GM18873 (cell line): ENCODE data around the gene ZMAT5.

Experiments used
- ATAC-seq: cut with Tn5 transposase; IDR thresholded peaks from one replicate; pipeline ENCODE4 v1.9.1; 2021; ENCODE audit warnings: mild to moderate bottlenecking, moderate library complexity, moderate number of reproducible peaks; ENCODE audit not compliant: unreplicated experiment, low FRiP score

ZMAT5 gene

DNA sequence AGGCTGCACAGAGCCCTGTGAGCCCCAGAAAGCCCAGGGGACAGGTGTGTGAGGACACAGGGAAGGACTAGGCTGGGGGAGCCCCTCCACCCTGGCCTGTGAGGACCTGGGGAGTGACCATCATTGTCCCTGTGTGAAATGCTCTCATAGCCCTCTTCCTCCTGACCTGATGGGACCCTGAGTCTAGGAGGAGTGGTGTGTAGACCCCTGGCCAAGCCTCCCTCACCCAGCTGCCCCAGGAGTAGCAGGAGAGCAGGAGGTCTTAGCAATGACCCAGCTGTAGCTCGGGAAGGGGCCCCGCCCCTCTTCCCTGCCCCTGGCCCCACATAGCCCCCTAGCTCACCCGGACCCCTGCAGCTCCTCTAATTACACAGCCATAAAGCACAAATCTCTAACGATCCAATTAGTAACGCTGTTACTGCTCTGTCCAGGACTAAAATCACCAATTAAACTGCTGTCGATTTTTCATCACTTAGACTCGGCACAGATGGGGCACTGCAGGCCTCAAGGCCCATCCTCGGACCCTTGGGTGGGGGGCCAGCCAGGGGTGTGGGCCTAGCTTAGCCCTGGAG is 53.6 kb downstream of the ZMAT5 start:
- ATAC-seq, result no peak

DNA sequence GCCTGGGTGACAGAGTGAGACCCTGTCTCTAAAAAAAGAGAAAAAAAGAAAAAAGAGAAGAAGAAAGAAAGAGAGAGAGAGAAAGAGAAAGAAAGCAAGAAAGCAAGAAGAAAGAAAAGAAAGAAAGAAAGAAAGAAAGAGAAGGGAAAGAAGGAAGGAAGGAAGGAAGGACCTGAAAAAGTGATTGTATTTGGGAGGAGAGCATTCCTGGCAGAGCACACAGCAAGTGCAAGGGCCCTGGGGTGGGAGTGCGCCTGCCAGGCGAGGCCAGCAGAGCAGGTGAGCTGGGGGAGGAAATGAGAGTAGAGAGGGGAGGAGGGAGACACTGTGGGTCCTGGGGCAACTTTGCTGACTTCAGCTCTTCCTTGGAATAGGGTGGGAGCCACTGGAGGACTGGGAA is 54.7 kb downstream of the ZMAT5 start:
- no peak for ATAC-seq

DNA sequence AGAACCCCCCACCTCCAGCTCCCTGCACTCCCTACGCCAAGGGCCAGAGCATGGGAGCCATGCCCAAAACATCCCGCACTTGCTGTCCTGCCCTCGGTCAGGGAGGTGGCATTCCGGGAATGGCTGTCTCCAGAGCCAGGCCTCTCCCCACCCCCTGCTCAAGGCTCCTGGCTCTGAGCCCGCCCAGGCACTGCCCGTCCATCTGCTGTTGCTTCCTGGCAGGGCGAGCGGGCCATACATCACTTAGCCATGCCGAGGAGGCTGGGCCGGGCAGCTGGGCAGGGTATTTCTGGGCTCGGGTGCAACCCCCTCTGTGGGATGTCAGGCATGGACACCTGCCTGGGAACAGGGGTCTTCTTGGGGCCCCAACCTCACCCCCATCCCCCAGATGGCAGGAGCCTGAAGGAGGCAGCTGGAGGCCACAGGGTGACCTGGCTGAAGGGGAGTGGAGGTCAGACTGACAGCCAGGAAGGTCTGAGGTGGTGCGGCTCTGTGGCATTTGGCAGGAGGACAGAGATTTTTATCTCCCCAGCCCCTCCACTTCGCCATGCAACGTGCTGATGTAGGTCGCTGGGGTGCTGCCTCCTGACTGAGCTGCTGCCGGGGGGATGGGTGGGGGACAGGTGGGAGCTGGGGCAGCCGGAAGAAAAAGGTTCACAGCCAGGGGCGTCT is 55.7 kb downstream of the ZMAT5 start:
- no peak for ATAC-seq

DNA sequence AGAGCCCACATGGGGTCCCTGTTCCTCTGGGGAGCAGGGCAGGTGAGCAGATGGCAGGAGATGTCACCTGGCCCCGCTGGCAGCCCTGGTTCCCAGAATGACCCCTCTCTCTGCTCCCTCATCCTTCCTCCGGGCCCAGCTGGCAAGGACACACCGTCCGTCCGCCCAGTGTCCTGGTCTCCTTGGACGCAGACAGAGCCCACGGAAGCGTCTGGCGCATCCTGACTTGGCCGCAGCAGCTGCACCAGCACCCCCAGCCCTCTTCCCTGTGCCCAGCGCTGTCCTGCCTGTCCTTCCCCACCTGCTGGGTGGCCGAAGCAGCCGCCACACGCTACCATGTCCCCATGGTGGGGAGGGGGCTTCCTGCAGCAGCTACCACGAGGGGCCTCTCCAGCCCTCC is 56.6 kb downstream of the ZMAT5 start:
- no peak for ATAC-seq

DNA sequence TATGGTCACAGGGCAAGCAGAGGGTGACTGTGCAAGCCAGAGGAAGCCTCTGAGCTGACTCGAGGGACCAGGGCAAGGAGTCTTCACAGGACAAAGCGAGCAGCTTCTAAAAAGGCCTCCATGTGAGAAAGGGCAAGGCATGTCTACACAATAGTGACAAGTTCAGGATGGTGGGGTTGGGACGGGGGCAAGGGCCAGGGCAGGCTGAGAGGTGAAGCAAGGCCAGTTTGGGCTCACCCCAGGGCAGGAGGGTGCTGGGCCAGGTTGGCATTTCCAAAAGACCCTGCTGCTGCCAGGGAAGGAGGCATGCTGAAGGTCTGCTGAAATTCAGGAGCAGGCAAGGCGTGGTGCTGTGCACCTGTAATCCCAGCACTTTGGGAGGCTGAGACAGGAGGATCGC is 59.3 kb downstream of the ZMAT5 start:
- no peak for ATAC-seq

DNA sequence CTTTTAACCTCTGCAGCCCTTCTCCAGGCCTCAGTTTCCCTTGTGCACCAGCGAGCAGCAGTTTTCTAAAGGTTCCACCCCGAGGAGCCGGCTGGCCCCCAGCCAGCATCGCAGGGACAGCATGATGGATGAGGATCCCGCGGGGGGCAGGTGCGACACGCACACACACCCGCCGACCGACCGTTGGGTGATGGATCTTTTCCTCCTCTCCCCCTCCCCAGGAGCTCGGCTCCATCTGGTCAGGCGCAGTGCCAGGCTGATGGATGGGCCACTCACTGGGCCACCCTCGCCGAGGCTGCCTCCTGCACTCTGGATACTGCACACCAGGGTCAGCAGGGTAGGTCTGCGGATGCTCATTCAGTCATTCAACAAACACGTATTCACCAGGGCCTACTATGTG is 59.8 kb downstream of the ZMAT5 start:
- ATAC-seq, result no peak

DNA sequence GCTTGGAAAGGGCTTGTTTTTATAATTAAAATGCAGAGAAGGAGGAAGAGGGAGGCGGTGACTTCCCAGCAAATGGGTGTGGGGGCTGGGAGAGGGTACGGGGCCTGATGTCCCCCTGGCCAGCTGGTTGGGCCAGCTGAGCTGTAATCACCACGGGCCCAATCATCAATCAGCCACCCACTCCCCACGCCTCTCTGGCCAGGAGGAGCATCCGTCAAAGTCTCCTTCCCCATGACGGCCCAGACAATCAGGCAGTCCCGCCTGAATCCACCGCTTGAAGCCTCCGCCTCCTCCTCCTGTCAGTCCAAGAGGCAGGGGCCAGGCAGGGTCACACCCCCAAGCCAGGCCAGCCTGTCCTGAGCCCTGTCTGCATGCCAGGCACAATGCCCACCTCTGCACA is 60.3 kb downstream of the ZMAT5 start:
- no peak for ATAC-seq

DNA sequence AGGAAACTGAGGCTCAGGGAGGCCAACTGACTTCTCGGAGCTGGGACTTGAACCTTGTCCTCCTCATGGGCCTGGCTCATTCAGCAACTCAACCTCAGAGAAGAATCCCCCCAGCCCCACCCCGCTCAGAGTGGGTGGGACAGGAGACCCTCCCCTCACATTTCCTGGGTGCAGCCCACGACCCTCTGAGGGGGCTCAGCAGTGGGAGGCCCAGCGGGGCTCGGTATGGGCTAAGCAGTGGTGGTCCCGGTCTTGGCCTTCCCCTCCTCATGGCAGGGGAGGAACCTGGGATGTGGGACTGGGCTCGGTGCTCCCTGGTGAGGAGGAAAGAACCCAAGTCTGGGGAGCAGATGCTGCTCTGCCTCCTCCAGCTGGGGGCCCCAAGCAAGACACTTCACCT is 61.2 kb downstream of the ZMAT5 start:
- ATAC-seq, result no peak

DNA sequence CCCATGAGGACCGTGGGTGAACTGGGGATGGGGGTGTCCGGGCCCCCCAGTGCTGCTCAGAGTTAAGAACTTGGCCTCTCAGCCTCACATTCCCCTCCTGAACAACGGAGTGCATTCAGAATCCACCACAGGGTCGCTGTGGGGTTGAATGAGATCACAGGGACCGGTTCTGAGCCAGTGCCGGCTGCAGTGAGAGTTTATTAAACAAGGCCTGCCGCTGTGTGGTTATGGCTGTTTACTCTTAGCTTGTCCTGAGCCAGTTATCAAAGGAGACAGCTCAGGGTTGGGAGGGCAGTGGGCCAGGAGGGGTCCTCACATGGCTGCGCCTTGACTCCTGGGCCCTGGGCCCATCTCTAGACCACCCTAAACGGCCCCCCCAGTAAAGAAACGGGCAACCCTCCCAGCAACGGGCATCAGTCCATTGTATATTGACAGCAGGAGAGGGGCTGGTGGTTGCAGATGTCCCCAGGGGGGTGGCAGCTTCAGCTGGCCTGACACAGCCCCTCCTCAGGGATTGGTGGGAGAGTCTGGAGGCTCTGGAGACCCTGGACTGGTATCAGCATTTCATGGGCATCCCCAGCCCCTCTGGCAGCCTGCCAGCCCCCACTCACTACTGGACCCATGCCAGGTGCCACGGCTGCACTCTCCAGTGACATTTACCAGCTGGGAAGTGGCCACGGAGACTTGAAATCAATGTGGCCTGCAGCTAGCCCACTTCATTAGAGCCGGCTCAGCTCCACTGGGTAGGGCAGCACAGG is 62.1 kb downstream of the ZMAT5 start:
- ATAC-seq, result no peak

DNA sequence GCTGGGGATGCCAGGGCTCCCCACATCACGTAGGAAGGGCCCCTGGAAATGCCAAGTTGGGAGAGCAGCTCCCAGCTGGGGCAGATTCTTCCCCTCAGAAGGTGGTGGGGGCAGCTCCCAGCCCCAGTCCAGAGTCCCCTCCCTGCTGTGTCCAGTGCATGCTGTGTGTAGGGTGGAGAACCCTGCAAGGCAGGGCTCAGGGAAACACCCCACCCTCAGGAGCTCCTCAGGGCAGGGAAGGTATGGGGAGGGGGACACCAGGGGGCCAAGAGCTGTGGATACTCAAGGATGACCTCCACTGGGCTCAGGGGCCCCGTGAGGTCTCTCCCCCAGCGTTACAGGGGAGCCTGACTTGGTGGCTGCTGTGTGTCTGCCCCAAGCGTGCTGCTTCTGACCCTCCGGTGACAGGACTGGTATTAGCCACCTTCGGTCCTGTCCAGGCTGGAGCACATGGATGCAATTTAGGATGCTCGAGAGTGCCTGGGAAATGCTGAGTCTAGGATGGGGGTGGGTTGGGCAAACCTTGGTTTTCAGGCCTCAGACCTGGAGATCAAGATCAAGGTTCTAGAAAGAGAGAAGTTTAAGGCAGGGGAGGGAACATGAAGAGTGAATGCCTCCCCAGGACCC is 63.1 kb downstream of the ZMAT5 start:
- ATAC-seq, result no peak

DNA sequence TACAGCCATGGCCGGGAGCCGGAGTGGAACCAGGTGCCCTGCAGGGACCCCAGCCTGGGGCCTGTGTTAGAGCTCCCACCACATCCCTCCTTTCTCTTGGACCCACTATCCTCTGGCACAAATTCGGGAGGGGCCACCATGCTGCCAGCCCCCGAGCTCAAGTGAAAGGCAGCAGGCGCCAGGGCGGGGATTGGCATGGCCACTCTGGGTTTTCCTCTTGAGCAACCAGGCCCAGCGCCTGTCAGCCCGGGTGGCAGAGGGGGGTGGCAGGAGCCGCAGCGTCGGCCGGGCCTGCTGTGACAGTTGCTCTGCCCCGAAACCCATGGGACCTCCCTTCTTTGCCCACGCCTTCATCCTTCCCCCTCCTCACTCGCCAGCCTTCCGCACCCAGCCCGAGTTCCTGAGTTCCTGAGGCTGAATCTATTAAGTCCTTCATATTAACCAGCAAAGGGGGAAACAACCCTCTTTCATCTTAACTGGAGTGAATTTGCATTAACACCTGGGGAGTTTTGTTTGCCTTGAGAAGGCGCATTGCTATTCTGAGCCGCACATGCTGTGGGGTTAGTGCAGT is 63.8 kb downstream of the ZMAT5 start:
- no peak for ATAC-seq

DNA sequence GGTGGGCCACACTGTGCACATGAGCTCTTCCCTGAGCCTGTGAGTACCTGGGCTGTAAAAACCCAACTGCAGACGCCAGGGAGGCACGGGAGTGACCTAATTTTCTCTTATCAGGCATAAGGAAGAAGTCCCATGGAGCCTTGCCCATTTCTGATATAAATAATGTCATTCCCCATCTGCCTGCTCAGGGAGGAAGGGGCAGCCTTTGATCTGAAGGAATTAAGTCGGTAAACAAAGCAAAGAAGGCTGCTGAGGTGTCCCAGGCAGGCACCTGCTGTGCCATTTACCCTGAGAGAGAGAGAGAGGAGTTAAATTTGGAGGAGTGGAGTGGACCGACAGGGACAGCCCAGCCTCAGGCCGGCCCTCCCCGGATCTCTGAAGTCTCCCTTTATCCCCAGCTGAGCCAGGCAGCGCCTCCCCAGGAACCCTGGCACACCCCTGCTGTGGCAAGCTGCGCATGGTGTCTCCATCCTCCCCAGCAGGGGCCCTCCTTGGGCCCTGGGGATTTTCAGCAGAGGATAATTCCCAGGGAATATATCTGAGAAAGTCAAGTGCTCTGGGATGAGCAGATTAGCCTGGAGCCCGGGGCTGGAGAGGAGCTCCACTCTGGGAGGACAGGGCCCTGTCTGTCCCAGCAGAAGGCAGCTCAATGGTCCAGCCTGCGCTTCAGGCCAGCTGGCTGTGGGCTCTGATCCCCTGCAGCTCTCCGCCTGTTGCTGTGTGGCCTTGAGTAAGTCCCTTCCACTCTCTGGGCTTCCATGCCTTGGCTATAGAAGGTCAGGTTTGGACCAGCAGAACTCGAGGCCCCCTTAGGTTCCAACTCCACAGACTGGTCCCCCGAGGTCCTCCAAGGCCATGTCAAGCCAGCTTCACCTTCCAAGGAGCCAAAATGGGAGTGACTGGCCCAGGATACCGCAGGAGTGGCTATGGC is 64.5 kb downstream of the ZMAT5 start:
- no peak for ATAC-seq

DNA sequence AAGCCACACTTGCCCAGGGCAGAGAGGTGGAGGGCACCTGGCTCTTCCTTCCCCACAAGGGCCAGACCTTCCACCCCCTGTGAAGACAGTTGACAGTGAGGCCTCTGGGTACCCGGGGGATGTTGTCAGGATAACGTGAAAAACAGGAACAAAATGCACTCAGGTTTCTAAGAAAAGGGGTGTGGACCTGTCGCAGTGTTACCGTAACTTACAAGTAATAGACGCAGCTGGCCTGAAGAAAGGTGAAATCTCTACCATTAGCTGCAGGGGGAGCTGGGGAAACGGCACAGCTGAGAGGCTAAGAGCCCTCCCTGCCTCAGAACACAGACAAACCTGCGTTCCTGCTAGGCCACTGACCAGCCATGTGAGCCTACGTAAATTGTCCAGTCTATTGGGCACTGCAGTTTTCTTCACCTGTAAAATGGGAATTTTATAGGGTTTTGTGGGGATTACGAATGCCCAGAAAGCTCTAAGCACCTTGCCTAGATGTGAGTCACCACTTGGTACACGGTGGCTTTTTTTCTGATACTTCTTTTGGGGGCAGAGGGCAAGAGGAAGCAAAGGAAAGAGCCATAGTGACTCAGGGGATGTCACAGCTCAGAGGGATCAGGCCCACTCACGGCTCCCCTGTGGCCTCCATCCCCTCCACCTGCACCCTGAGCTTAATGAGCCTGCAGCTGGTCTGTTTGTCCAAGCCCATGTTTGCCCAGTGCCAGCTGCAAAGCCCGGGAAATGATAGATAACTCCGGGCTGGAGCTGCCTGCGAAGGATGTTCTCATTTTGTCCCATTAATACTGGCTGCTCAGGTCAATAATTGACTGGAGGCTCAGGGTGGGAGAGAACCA is 65.4 kb downstream of the ZMAT5 start:
- ATAC-seq, result no peak

DNA sequence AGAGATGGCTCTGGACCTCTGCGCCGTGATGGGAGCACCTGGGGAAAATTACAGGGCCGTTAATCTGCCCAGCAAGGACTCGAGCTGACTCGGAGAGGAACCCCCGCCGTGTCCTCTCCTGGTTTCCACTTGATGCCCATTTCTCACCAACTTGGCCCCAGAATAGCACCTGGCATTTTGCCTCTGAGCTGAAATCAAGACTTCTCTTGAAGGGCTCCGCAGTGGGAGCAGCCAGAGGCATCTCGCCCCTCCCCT is 66.0 kb downstream of the ZMAT5 start:
- no peak for ATAC-seq

DNA sequence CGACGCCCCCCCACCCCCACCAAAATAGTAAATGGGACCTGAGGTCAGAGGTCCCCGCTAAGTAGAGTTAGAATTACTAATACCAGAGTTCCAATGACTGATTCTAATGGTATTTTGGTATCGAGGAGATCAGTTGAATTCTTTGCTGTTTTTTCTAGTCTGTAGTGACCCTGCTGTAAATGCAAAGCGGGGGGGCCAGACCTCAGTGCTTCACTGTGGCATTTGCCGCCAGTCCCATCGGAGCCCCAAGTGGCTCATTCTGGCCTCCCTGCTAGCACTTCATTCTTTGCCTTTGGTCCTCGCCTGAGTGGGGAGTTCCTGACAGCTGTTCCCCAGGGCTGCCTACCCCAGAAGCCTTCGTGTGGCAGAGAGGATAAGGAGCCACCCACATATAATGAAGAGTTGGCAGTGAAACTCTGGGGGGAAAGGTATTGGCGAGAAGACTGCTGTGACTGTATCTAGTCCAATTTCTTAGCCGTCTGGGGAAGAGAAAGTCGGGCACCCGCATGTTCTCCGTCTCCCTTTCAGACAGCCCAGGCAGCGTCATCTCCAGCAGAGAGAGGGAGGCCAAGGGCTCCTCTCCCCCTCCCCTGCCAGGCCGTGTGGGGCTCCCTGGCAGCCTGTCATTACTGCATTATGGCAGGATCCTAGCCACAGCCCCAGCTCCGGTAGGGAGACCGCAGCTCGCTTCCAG is 66.5 kb downstream of the ZMAT5 start:
- ATAC-seq, result no peak

DNA sequence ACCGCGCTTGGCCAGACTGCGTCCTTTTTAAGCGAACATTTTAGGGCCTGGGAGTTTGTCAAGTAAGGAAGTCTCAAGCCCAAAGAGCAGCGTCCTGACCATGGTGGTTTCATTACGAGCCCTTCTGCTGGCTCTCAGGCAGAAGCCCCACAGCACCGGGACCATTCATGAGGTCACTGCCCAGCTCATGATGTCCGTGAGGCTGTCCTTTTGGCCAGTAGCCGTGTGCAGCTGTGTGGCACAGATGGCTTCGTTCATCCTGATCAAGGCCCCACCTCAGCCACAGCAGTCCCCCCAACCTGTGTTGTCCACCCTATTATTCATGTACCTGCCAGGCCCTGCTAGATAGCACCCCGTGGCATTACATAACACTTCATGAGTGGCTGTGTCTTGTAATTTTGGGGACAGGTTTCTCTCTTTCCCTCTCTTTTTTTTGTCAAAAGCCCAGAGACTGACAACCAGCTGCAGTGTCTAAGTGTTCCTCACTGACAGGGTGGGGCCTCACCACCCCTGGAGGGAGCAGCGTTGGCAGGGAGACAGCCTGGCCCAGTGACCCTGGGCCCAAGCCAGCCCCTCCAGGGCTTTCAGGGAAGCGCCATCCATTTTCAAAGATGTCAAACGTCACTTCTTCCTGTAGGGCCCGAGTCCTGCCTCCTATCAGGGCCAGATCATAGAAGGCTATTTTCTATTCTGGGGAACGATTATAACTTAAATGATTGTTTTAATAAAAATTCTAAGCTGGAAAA is 68.8 kb downstream of the ZMAT5 start:
- no peak for ATAC-seq

DNA sequence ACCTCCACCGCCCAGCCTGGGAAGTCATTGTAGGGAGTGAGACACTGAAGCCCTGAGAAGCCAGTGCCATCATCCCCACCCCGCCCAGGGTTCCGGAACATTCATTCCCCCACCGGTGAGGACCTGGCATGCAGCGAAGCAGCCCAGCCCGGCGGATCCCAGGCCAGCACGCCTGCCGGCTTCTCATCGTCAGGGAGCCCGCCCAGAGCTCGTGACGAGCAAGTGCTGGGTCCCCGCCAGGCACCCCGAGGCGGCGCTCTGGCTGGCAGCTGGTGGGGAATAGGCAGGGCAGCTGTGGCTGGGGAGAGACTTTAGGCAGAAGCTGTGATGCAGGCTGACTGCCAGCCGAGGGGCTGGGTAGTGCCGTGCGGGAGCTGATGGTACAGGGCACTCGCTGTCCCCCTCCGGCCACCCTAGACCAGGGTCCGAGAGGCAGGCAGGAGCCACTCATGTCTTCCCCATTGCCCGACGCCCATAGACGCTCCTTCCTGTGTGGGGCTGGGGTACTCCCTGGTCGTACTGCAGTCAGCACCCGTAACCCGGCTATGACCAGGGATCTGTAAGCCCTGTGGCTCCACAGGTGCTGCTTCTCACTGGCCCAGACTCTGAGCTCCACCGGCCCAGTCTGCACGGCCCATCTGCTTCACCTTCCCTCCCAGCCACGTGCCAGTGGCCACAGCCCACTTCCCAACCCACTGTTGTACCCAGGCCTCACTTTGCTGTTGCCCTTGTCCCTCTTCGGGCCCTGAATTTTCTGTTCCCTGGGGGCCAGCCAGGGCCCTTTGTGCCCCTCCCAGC is 71.5 kb downstream of the ZMAT5 start:
- ATAC-seq, result no peak
